Upper lobe of left lung (tissue), 4 donors: ENCODE measurements around the gene BARX2.

Experiments
- EP300 ChIP-seq, 4 donors: sonication (generic); formaldehyde crosslinking; IDR thresholded peaks; one replicate each; pipeline ENCODE4 v1.5.1; 2017; ENCODE audit warnings: antibody characterized with exemption in 4 of 4, control low read depth in 2 of 4
- POLR2A ChIP-seq, 4 donors: fragments of 450-650 bp; IDR thresholded peaks; one replicate each; pipeline ENCODE4 v1.5.1; 2016 to 2017; ENCODE audit warnings: antibody characterized with exemption in 4 of 4, mild to moderate bottlenecking in 2 of 4
- POLR2AphosphoS5 ChIP-seq, 2 donors: sonication (generic); formaldehyde crosslinking; IDR thresholded peaks; one replicate each; pipeline ENCODE4 v1.5.1; 2017; ENCODE audit warnings: antibody characterized with exemption in 2 of 2
- TF ChIP-seq, protein P1 (sequence below), 6 experiments: fragments of 450-650 bp in 4 of 6; fragments of 200-600 bp in 2 of 6; sonication (generic) in 2 of 6; IDR thresholded peaks; one replicate each; pipeline ENCODE4 v1.5.1; 2016 to 2019; ENCODE audit warnings: antibody characterized with exemption in 6 of 6

DNA sequence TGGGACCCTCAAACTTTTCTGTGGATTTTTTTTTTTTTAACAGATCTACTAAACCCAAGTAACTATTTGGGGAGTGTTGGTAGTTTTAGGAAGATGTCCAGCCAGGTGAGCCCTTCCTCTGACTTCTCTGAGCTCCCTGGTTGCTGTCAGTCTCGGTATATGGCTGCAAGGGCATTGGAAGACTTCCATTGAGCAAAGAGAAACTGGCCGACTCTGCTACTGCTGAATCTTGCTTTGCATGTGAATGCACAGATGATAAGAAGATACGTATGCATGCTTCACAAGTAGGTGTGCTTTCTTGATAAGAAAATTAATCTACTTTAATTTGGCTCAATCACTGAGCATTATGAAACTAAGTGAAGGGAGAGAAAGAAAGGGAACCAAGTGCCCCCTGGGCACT, 51.1 kb downstream of the BARX2 start:
- TF ChIP-seq, protein P1, sequence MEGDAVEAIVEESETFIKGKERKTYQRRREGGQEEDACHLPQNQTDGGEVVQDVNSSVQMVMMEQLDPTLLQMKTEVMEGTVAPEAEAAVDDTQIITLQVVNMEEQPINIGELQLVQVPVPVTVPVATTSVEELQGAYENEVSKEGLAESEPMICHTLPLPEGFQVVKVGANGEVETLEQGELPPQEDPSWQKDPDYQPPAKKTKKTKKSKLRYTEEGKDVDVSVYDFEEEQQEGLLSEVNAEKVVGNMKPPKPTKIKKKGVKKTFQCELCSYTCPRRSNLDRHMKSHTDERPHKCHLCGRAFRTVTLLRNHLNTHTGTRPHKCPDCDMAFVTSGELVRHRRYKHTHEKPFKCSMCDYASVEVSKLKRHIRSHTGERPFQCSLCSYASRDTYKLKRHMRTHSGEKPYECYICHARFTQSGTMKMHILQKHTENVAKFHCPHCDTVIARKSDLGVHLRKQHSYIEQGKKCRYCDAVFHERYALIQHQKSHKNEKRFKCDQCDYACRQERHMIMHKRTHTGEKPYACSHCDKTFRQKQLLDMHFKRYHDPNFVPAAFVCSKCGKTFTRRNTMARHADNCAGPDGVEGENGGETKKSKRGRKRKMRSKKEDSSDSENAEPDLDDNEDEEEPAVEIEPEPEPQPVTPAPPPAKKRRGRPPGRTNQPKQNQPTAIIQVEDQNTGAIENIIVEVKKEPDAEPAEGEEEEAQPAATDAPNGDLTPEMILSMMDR (IDR thresholded peaks at IDR 0.05): no peak
- TF ChIP-seq POLR2AphosphoS5 (IDR thresholded peaks at IDR 0.05): no peak
- TF ChIP-seq EP300 (IDR thresholded peaks at IDR 0.05): no peak
- no peak for TF ChIP-seq POLR2A (IDR thresholded peaks at IDR 0.05)
